HG02588 (cell line): ENCODE measurements around the gene SEMA6A.
"Not testable (repeated sequence)": the region's sequence is repeated elsewhere in the genome, so short reads cannot be mapped to it uniquely, and the experiment has no call there.

Experiments
- ATAC-seq: cut with Tn5 transposase; IDR thresholded peaks from one replicate; pipeline ENCODE4 v1.9.1; 2021; ENCODE audit warnings: mild to moderate bottlenecking, moderate library complexity; ENCODE audit not compliant: unreplicated experiment

SEMA6A gene

DNA sequence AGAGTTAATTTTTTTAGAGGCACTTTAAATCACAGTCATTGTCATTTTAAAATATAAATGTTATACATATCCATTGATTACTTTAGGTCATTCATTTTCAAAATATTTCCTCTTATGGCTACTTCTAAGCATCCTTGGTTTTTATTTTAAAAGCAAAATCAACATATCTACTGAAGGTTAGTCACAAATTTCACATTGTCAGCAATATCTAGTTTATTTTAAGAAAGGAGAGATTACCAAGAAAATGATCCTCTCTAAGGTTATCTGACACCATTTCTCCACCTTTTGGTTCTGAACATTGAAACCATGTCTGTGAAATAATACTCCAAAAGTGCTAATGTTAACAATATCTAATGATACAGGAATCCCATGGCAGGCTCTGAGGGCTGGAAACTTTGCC is 24.5 kb downstream of the SEMA6A start:
- ATAC-seq = no peak

DNA sequence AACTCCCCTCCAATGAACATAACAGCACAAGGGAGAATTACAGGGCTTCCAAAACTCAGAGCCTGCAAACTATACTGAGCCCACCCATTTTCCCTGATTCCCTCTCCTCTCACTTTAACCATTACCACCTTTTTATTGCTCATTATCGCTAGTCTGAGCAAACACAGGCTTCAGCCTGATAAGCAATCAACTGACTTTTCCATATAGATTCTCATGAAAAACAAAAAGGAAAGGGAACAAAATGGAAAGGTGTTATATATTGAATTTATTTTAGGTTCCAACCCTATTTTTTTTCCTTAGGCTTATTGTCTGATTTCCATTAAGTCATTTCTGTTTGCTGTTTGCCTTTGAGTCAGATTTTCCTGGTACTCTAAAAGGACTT is 27.9 kb downstream of the SEMA6A start:
- no peak for ATAC-seq

DNA sequence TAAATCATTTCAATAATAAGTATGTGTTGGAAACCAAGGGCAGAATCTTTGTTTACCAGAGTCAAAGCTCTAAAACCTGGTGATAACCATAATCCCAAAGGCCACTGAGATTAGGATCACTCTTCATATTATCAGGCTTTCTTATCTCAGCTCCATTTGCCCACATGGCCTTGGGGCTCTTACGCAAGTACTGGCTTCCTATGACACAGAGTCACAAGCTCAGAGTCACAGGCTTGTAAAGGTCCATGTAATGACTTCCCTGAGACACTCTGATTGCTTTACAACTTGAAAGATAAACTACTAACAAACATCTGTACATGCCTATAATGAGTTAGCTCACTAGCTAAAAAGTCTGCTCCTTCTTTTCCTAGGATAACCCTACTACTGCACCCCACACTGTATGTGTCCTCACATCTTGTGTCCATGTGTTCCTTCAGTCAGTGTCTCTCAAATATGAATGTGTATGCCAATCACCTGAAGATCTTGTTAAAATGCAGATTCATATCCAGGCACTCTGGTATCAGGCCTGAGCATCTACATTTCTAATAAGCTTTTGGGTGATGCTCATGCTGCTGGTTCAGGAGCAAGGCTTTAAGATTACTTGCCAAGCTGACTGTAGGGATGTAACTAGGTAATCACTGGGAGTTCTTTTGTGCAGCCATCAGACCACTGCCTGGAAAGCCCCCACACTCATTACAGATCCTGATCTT is 28.4 kb downstream of the SEMA6A start:
- no peak for ATAC-seq

DNA sequence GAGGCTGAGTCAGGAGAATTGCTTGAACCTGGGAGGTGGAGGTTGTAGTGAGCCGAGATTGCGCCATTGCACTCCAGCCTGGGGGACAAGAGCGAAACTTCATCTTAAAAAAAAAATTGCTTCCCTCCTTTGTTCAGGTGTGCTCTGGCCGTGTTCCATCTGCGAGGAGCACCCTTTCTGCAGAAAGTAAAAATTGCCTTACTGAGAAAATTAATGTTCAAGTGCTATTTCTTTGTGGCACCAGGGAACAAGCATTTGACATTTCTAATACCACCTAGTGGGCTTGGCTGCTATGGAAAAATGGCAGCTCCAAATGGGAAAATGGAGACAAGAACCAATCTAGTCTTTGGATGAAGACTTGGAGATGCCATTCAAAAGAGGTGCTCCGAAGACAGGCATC is 29.2 kb downstream of the SEMA6A start:
- ATAC-seq = not testable (repeated sequence)

DNA sequence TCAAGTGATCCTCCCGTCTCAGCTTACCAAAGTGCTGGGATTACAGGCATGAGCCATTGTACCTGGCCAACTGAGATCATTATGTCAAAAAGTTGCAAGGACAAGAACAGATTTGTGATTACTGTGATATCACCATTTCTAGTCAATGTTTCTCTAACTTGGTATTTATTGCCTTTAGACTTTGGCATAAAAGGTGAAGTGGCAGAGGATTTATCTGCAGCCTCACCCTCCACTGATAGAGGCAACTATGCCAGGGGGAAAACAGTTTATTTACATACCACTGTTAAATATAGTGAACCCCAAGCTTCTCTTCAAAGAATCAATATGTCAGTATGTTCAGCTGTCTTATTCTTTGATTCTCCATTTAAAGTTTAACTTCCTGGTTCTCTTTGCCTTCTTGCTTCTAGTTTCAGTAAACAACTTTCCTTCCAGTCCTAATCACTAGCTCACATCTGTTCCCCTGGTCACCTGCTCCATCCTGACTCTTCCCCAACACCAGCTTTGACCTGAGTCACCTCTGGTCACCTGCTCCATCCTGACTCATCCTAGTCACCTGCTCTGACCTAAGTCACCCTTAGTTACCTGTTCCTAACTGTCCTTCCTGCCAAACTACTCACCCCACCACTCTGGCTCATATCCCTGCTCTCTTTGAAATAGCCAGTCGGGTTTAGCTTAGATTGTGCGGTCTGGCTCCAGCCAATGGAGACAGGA is 29.9 kb downstream of the SEMA6A start:
- no peak for ATAC-seq

DNA sequence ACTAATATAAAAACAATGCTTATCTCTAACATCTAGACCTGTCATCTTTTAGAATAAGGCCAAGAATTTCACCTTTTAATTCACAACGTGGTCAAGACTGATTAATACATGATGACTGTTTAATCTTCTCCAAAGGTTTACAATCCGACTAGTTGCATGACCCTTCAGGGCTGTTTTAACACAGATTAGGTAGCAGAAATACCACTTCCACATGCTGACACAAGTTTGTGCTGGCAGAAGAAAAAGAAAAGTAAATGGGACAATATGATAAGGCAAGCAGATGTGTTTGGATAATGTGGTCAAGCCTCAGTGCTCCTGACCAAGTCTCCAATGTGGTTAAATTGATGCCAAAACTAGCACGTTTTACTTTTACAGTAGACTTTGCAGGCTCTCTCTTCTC is 31.1 kb downstream of the SEMA6A start:
- ATAC-seq = no peak

DNA sequence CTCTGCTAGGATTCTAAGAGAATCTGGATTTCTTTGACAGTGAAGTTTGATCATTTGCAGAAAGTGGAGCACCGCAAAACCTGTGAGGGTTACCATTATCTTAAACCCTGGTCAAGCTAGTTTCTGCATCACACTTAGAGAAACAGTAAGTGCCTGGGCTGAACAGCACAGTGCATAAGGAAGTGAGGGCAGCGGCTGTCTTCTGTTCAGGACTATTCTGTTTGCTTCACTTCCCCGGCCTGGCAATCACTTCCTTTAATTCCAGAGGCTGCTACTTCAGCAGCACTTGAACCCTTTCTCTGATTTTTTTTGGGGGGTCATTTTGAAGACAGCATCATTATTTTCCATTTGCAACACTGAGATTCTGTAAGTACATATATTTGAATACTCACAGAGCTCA is 32.0 kb downstream of the SEMA6A start:
- no peak for ATAC-seq

DNA sequence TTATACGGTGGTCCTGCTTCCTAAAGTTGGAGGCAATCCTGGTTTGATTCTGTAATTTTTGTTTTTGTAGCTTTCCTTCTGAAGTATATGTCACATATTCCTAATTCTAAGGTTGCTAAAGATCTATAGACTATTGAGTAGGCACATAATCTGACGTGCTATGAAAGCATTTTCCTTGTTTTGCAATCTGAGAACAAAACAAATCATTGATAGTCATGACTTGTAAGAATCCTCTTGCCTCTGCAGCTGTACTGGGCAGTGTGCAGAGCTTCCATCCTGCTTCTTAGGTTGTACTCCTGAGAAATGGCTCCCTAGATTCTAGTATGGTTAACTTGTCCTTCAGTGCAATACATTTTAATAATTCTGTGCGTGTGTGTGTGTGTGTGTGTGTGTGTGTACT is 35.4 kb downstream of the SEMA6A start:
- no peak for ATAC-seq

DNA sequence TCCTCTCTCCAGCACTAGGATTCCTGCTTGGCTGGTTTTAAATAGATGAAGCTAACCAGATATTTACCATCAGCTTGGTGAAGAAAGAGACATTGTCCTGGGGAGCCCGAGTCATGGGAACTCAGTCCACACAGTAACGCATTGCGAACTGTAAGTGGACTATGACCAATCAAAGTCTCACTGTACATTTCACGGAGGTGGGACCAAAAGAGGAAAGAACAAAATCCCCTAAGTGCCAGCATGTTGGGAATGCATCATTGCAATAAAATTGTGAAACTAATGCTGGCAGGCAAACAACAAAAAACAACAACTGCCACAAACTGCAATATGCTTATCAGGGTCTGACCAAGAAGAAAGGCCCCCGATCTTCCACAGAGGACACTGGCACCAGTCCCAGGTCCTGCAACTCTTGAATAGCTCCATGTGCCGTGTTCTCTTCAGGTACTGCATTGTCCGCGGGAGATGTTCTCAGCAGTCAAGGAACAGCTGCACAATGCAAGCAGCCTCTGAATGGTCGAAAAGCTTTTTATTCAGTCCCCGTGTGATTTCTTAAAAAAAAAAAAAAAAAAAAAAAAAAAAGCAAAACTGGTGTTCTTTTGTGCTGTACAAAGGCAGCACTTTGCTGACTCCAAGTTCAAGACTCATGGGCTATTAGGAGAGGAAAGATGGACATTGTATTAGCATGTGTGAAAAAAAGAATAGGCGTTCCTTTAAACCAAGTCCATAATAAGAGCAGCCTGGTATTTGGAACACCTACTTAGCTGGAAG is 38.1 kb downstream of the SEMA6A start:
- ATAC-seq = no peak

DNA sequence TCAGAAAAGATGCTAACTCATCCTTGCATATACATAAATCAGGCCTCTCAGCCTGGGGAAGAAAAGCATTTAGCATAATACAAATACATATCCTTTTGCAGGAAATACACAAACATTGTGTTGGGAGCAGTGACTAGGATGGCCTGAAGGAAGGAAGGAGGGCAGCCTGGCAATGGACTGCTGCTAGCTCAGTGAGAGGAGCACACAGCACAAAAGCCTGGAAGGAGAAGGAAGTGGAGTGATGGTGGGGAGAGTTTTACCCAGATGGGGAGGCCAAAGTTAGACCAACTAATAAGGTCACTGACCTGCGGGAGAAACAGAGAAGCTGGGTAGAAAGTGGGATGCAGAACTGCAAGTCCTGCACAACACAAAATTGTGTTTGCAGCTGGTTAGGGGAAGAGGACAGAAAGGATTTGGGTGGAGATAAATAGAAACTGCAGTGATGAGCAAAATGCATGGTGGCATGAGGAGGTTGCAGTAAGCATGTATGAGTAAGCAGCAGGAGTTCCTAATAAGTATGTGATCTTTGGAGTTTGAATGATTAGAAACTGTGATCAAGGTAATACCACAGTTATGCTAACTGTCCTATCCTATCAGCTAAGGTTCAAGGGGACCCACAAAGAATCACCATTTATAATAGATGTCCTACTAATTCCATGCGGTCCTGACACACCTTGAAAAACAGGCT is 39.5 kb downstream of the SEMA6A start:
- ATAC-seq = no peak

DNA sequence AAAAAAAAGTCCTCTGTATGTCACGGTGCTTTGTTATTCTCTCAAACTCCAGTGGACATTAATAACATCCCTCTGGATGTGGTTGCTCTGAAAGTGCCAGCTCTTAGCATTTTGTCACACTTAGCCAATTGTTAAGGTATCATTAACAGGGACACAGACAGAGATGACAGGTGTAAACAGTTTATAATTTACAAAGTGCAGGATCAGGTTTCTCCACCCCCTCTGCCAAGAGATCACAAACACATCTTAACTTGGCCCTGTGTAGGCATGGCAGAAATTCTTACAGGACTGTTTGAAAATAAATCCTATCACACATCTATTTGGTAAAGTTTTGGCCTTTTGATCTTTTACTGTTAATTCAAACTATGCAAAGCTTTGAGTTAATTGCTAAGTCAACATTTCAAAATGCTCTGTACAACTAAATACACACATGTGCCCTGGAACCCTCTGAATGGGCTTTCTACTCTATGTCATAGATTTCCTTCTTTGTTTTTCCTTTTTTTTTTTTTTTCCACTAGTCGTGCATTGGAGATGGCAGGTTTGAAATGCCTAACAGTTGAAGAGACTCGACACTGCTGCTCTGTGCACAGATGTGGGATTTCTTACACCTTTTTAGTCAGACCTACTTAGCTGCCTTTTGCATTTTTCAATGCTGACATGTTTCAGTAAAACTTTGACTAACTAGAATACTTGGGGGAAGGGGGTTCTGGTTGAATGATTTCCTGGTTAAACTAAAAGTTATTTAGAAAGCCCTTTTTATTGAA is 41.7 kb downstream of the SEMA6A start:
- ATAC-seq = peak; percentile 68

DNA sequence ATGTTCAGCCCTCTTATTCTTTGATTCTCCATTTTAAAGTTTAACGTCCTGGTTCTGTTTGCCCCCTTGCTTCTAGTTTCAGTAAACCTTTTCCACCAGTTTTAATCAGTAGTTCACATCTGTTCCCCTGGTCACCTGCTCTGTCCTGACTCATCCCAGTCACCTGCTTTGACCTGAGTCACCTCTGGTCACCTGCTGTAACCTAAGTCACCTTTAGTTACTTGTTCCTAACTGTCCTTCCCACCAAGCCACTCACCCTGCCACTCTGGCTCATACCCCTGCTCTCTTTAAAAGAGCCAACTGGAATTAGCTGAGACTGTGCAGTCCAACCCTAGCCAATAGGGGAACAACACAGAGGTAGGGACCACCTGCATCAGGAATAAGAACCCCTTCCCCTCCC is 43.0 kb downstream of the SEMA6A start:
- ATAC-seq = no peak

DNA sequence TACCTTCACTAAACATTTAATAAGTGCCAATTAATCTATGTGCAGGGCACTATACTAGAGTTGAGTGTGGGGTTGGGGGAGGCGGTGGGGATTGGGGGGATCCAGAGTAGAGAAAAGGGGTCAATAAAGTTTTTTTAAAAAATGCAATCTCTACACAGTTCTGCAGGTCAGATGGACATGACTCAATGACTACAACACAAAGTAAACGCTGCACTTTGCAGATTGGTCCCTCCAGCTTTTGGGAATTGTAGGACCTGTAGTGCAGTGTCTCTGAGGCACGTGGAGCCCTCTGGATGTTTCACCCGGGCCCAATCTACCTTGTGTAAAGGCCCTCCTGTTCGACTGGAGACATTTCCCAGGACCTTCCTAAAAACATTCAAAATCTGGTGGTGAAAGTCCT is 43.5 kb downstream of the SEMA6A start:
- ATAC-seq = no peak

DNA sequence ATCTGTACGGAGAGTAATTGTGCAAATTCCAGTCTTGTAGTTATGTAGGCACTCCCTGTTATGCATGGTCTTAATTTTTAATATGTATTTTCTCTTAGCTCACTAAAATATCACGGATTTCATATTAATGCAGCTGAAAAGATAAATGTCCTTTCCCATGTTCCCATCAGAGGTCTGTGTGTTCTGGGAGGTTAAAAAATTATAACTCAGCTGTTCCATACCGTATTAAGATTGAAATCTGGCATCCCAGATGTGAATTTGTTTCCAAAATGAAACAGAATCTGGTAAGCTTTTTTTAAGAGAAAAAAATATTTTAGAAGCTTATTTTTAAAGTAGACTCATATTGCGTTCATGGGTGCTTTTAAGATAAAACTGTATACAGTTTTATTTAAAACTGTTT is 44.3 kb downstream of the SEMA6A start:
- no peak for ATAC-seq

DNA sequence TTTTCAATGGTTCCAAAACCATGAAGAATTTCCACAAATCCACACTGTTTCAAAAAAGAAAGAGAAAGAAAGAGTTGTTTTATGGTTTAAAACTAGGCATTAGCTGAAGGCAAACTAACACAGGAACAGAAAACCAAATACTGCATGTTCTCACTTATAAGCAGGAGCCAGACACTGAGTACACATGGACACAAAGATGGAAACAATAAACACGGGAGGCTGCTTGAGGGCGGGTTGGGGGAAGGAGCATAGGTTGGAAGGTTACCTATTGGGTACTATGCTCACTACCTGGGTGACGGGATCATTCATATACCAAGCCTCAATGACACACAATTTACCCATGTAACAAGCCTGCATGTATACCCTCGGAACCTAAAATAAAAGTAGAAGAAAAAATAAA is 45.0 kb downstream of the SEMA6A start:
- ATAC-seq = no peak

DNA sequence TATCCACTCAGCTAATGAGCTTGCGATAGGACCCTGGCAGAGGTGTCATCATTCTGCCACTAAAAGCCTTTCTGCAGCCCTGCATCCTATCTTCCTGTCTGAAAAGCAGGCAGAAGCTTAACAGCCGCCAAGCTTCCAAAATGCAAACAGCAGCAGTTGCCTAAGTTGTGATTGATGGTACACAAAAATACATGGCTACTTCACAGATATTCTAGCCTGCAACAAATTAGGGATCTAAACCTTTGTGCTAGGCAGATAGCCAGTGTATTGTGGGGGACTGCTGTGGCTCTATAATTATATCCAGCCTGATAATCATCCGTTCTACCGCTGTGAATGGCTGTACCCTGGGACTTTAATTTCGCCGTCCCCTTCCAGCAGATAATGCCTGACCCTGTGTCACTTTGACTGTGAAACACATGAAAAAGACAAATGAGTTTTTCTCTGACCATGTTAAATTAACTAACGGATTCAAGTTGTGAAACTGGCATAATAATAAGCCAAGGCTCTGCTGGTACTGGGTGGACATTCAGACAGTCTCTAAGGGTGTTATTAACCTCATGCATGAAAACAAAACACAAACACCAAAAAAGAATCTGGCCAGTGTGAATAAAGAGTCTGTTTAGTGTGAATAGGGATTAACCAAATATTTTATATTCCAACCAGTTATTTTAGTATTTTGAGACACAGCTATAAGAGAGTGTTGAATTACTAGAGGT is 45.9 kb downstream of the SEMA6A start:
- no peak for ATAC-seq

DNA sequence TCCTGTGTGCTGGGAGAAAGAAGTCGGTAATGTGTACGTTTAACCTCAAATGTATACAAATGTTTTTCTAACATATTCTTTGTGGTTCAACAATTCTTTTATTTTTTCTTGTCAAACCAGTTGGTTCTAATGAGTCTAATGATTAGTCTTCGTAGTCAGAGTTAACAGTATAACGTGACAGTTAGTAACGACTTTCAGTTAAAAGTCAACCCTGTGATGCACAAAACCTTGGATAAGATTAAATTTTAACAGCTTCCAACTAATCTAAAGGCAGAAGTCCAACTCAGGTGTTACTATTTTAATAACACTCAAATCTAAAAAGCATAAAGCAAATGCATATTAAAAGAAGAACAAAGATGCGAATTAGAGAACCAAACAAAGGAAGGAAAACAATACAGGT is 47.0 kb downstream of the SEMA6A start:
- no peak for ATAC-seq

DNA sequence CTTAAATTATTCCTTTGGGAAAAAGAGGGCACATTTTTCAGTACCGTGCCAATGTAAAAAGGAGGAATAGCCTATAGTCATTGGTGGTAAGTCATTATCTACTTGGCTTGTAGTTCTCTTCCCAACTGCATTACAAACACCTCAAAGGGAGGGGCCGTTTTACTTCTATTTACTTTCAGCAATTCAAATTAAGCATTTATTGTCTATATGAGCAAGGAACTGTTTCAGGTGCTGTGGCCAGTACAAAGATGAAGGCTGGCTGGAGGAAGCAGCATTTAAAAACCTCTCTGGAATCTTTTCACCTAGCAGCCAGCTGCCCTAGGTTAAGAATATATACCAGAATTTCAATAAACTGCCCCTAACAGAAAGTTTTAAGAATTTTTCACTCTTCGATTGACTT is 48.9 kb downstream of the SEMA6A start:
- no peak for ATAC-seq

DNA sequence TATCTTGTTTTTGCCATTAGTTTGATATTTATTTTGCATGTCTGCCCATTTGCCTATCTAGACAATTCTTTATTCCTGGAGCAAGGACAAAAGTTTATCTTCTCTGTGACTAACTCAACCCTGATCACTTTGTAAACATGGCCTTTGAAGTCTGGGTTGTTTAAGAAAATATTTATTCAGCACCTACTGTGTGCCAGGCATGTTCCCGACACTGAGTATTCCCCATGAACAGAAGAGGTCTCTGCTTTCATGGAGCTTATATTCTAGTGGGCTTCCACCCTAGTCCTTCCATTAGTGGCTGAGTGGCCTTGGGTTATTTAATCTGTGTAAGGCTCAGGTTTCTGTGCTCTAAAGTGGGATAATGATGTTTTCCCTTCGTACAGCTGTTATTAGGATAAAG is 49.7 kb downstream of the SEMA6A start:
- no peak for ATAC-seq
